ENCODE measurements around the gene HAPSTR1.

GRCh38 chr16:9126609-9127008, 35.2 kb downstream of the HAPSTR1 start:
- no peak for TF ChIP-seq CTCF (IDR thresholded peaks at IDR 0.05; ENCODE audit: poor library complexity)
- TF ChIP-seq EZH2 (IDR thresholded peaks at IDR 0.05; ENCODE audit: borderline replicate concordance) = no peak
